Bone marrow (tissue), 2 donors: Measurements from ENCODE around the gene PTMS.
"Not testable (repeated sequence)": the region's sequence is repeated elsewhere in the genome, so short reads cannot be mapped to it uniquely, and the experiment has no call there.

Source experiments
- DNase-seq, 2 donors: peaks; one replicate each; lab custom pipeline; 2025; lab: John Stamatoyannopoulos, UW

Gene PTMS

GRCh38 chr12:6765634-6766581 is at the start of gene PTMS:
PTMS (plus strand) TSS chr12:6766363; CDS start chr12:6766706, 343 bp downstream.
- peak in 1 of 2 donors; percentile 18 for DNase-seq

- DNase-seq, result no peak
Measured at GRCh38 chr12:6716874-6717437, 49.2 kb upstream of the PTMS start.

GRCh38 chr12:6722863-6723262 is 43.3 kb upstream of the PTMS start:
- no peak for DNase-seq

- peak; percentile 90 to 97 for DNase-seq
Measured at GRCh38 chr12:6723607-6724408, 42.4 kb upstream of the PTMS start, which contains the start of gene COPS7A. COPS7A (plus strand) TSS chr12:6724046; CDS start chr12:6724657, 611 bp downstream.

- DNase-seq, result no peak
Measured at GRCh38 chr12:6724409-6724797, 41.8 kb upstream of the PTMS start.

GRCh38 chr12:6725350-6725749 is 40.8 kb upstream of the PTMS start:
- no peak for DNase-seq

GRCh38 chr12:6729186-6729585 is 37.0 kb upstream of the PTMS start:
- DNase-seq, result no peak

GRCh38 chr12:6730169-6730568 is 36.0 kb upstream of the PTMS start:
- DNase-seq, result no peak

GRCh38 chr12:6734506-6735387 is 31.4 kb upstream of the PTMS start:
- DNase-seq, result no peak

GRCh38 chr12:6735448-6736191 is 30.5 kb upstream of the PTMS start:
- DNase-seq, result peak; percentile 4 to 11

- DNase-seq, result no peak
Measured at GRCh38 chr12:6736754-6737153, 29.4 kb upstream of the PTMS start.

- DNase-seq, result not testable (repeated sequence)
Measured at GRCh38 chr12:6742080-6742479, 24.1 kb upstream of the PTMS start.

GRCh38 chr12:6742834-6743233 is 23.3 kb upstream of the PTMS start:
- DNase-seq, result no peak

GRCh38 chr12:6743300-6743699 is 22.9 kb upstream of the PTMS start:
- not testable (repeated sequence) for DNase-seq

- peak; percentile 32 to 92 for DNase-seq
Measured at GRCh38 chr12:6745741-6746525, 20.2 kb upstream of the PTMS start.

GRCh38 chr12:6747216-6747615 is 18.9 kb upstream of the PTMS start:
- no peak for DNase-seq

- no peak for DNase-seq
Measured at GRCh38 chr12:6748761-6749160, 17.4 kb upstream of the PTMS start.

- DNase-seq, result no peak
Measured at GRCh38 chr12:6750506-6750905, 15.7 kb upstream of the PTMS start.

GRCh38 chr12:6751767-6752166 is 14.4 kb upstream of the PTMS start:
- DNase-seq, result no peak
